CD4-positive, alpha-beta T cell (primary cell): ENCODE results near the gene KIF26B. TPM values are rescaled to one million over a fixed set of nuclear protein-coding genes. Genes with fewer than 3 reads are reported as not detected.

Experiments used
- ATAC-seq: fragments of 200-7000 bp; cut with Tn5 transposase; one replicate; pipeline ENCODE4 v1.10.0; 2022; ENCODE audit warnings: mild to moderate bottlenecking; ENCODE audit not compliant: poor library complexity
- CTCF ChIA-PET: fragments of 350-600 bp; sonication (Branson Sonifier 250); formaldehyde crosslinking; loops from one replicate; lab custom pipeline; 2021; ENCODE audit warnings: antibody characterized with exemption, inconsistent platforms; lab: Charles Lee
- POLR2A ChIA-PET: fragments of 350-600 bp; sonication (Branson Sonifier 250); formaldehyde crosslinking; loops from one replicate; lab custom pipeline; 2021; ENCODE audit warnings: antibody characterized with exemption, inconsistent platforms; lab: Charles Lee
- DNase-seq, 14 experiments: peaks; one replicate each; pipeline ENCODE4 v3.0.0-alpha.2; 2013 to 2020; ENCODE audit warnings: mixed read lengths in 2 of 14
- H3K27ac ChIP-seq, 2 donors: one replicate each; pipeline versions ENCODE4 v1.5.1 to v1.7.0; 2013; ENCODE audit warnings: low read length in 2 of 2, low read depth in 1 of 2, mild to moderate bottlenecking in 1 of 2
- H3K27me3 ChIP-seq, 2 experiments: 1 replicate in 1 of 2; 2 replicates in 1 of 2; pipeline versions ENCODE4 v1.6.1 to v1.7.0; 2013; ENCODE audit warnings: low read length in 2 of 2, control low read depth in 1 of 2, mild to moderate bottlenecking in 1 of 2, moderate library complexity in 1 of 2; ENCODE audit not compliant: insufficient read depth in 2 of 2, control insufficient read depth in 1 of 2
- H3K36me3 ChIP-seq: one replicate; pipeline ENCODE4 v1.6.1; 2013; ENCODE audit warnings: low read length, control low read depth; ENCODE audit not compliant: insufficient read depth
- H3K4me1 ChIP-seq: one replicate; pipeline ENCODE4 v1.6.1; 2013; ENCODE audit warnings: low read length, control low read depth; ENCODE audit not compliant: insufficient read depth
- H3K4me3 ChIP-seq: one replicate; pipeline ENCODE4 v1.5.1; 2013; ENCODE audit warnings: mild to moderate bottlenecking, low read length, moderate library complexity
- H3K9me3 ChIP-seq, 2 experiments: 1 replicate in 1 of 2; 2 replicates in 1 of 2; pipeline versions ENCODE4 v1.6.1 to v1.7.0; 2013; ENCODE audit warnings: low read length in 2 of 2, mild to moderate bottlenecking in 2 of 2, control low read depth in 1 of 2, moderate library complexity in 1 of 2; ENCODE audit not compliant: control insufficient read depth in 1 of 2, insufficient read depth in 1 of 2
- H3K27ac Mint-ChIP-seq: one replicate; pipeline ENCODE4 v1.8.0; 2020; ENCODE audit warnings: mixed read lengths
- H3K27me3 Mint-ChIP-seq: one replicate; pipeline ENCODE4 v1.8.0; 2021; ENCODE audit warnings: mixed read lengths
- H3K36me3 Mint-ChIP-seq: one replicate; pipeline ENCODE4 v1.8.0; 2021; ENCODE audit warnings: low read depth, mixed read lengths
- H3K4me1 Mint-ChIP-seq: one replicate; pipeline ENCODE4 v1.8.0; 2021; ENCODE audit warnings: low read depth, mixed read lengths
- H3K4me3 Mint-ChIP-seq: one replicate; pipeline ENCODE4 v1.8.0; 2020; ENCODE audit warnings: mild to moderate bottlenecking, mixed read lengths
- H3K9me3 Mint-ChIP-seq: one replicate; pipeline ENCODE4 v1.8.0; 2020; ENCODE audit warnings: mixed read lengths
- intact Hi-C, 2 experiments: fragments of 100-400 bp; cut with DNase I in 1 of 2; cut with micrococcal nuclease in 1 of 2; formaldehyde crosslinking; loops; one replicate each; pipeline versions ENCODE4 v1.15.1 to v1.9.0; 2023 to 2025; cut with DNase I, micrococcal nuclease
- total RNA-seq, 174 experiments: library from RNA in 2 of 174; stranded (reverse) in 2 of 174; gene quantifications; one replicate each; pipeline ENCODE4 v1.2.3 and lab custom pipeline; 2021 to 2026
- TF ChIP-seq, protein P1 (sequence below): fragments of 200-600 bp; IDR thresholded peaks from one replicate; pipeline ENCODE4 v1.8.0; 2022; ENCODE audit warnings: antibody characterized with exemption, mild to moderate bottlenecking

The KIF26B gene
- total RNA-seq, 2 experiments from 2014 or later = 0.03 TPM; not detected in 1

DNA sequence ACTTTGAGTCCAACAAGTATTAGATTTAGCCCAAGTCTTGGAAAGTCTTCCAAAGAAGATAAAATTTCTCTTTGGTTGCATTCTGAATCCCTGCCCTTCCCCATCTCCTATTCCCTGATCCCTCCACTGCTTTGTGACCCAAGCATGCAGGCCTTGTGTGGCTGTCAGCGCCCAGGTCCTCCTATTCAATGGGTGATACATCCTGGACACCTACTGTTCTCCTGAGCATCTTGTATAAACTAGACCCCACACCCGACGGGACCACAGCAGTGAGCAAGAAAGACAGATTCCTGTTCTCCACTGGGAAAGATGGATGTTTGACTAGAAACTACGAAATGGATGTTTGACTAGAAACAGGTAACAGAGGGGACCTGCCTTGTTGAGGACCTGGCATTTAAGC is 136.6 kb downstream of the KIF26B start:
- no peak overlapping the region for H3K4me3 ChIP-seq
- ChIA-PET POLR2A (no interaction called here), CTCF (no interaction called here)
- Mint-ChIP-seq H3K36me3 (no peaks in the 10 kb centered on the region), H3K4me3 (no peak overlapping the region), H3K27me3 (no peaks in the 10 kb centered on the region), H3K4me1 (no peaks in the 10 kb centered on the region), H3K27ac (no peak overlapping the region), H3K9me3 (no peaks in the 10 kb centered on the region)
- intact Hi-C loops = no loop called here
- no peaks in the 10 kb centered on the region for H3K36me3 ChIP-seq
- TF ChIP-seq, protein P1, sequence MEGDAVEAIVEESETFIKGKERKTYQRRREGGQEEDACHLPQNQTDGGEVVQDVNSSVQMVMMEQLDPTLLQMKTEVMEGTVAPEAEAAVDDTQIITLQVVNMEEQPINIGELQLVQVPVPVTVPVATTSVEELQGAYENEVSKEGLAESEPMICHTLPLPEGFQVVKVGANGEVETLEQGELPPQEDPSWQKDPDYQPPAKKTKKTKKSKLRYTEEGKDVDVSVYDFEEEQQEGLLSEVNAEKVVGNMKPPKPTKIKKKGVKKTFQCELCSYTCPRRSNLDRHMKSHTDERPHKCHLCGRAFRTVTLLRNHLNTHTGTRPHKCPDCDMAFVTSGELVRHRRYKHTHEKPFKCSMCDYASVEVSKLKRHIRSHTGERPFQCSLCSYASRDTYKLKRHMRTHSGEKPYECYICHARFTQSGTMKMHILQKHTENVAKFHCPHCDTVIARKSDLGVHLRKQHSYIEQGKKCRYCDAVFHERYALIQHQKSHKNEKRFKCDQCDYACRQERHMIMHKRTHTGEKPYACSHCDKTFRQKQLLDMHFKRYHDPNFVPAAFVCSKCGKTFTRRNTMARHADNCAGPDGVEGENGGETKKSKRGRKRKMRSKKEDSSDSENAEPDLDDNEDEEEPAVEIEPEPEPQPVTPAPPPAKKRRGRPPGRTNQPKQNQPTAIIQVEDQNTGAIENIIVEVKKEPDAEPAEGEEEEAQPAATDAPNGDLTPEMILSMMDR = no peak
- ATAC-seq (no peak), DNase-seq (no peak)
- H3K27ac ChIP-seq = no peak overlapping the region
- peaks cover 0 to 13% of the 10 kb centered on the region in 2 experiments for H3K9me3 ChIP-seq
- no peaks in the 10 kb centered on the region for H3K27me3 ChIP-seq
- H3K4me1 ChIP-seq = no peaks in the 10 kb centered on the region

- H3K4me3 ChIP-seq = no peak overlapping the region
- Mint-ChIP-seq H3K4me1 (no peaks in the 10 kb centered on the region), H3K27ac (no peak overlapping the region), H3K36me3 (no peaks in the 10 kb centered on the region), H3K4me3 (no peak overlapping the region), H3K9me3 (no peaks in the 10 kb centered on the region), H3K27me3 (no peaks in the 10 kb centered on the region)
- H3K36me3 ChIP-seq = no peaks in the 10 kb centered on the region
- intact Hi-C loops = no loop called here
- no peaks in the 10 kb centered on the region for H3K4me1 ChIP-seq
- H3K27me3 ChIP-seq = no peaks in the 10 kb centered on the region
- H3K9me3 ChIP-seq = peaks cover 0 to 14% of the 10 kb centered on the region in 2 experiments
- DNase-seq (no peak), ATAC-seq (no peak)
- ChIA-PET CTCF (no interaction called here), POLR2A (no interaction called here)
- TF ChIP-seq, protein P1 = no peak
- H3K27ac ChIP-seq = no peak overlapping the region
Observed at GRCh38 chr1:245292141-245292540, 137.4 kb downstream of the KIF26B start.

DNA sequence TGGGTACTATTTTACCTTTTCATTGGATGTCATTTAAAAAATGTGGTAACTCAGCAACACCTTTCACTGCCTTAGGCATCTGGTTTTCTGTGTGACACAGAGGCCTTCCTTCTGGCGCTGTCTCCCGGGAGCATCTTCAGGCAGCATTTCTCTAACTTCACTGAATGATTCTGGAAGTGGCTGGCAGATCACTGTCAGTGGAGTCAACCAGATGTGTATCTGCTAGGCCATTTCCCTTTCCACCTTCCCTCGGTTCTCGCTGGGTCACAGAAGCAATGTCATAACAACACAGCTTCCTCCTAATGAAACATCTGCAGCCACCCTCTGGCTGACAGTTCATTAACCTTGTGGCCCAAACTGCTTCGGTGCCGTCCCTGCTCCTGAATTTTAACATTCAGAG is 137.8 kb downstream of the KIF26B start:
- Mint-ChIP-seq H3K4me1 (no peaks in the 10 kb centered on the region), H3K4me3 (no peak overlapping the region), H3K9me3 (no peaks in the 10 kb centered on the region), H3K27me3 (no peaks in the 10 kb centered on the region), H3K36me3 (no peaks in the 10 kb centered on the region), H3K27ac (no peak overlapping the region)
- Histone ChIP-seq H3K27me3 (no peaks in the 10 kb centered on the region), H3K27ac (no peak overlapping the region), H3K36me3 (no peaks in the 10 kb centered on the region), H3K4me1 (no peaks in the 10 kb centered on the region), H3K4me3 (no peak overlapping the region), H3K9me3 (peaks cover 0 to 12% of the 10 kb centered on the region in 2 experiments)
- ATAC-seq (no peak), DNase-seq (no peak)
- ChIA-PET POLR2A (no interaction called here), CTCF (no interaction called here)
- intact Hi-C loops = no loop called here
- TF ChIP-seq, protein P1 = no peak
